Measurements from ENCODE around the gene DCLK3.

DNA sequence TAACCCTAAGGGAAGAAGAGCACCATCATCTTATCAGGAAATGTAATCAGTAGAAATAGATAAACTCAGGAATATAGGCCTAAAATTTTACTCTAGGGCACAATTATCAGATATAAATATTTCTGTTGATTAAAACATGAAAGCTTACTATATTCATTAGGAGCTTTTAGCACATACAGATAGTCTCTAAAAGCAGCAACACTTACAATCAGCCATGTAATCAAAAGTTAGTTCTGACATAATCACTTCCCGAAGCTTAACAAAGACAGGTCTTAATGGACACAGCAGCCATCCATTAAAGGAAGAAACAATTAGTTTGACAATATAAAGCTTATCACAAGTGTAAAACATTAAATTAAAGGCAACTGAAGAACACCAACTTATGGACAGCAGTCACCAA, 30.6 kb downstream of the DCLK3 start:
- TF ChIP-seq EZH2 (IDR thresholded peaks at IDR 0.05) (no peak), EZH2phosphoT487 (IDR thresholded peaks at IDR 0.05) (no peak)
- TF ChIP-seq, protein P1, sequence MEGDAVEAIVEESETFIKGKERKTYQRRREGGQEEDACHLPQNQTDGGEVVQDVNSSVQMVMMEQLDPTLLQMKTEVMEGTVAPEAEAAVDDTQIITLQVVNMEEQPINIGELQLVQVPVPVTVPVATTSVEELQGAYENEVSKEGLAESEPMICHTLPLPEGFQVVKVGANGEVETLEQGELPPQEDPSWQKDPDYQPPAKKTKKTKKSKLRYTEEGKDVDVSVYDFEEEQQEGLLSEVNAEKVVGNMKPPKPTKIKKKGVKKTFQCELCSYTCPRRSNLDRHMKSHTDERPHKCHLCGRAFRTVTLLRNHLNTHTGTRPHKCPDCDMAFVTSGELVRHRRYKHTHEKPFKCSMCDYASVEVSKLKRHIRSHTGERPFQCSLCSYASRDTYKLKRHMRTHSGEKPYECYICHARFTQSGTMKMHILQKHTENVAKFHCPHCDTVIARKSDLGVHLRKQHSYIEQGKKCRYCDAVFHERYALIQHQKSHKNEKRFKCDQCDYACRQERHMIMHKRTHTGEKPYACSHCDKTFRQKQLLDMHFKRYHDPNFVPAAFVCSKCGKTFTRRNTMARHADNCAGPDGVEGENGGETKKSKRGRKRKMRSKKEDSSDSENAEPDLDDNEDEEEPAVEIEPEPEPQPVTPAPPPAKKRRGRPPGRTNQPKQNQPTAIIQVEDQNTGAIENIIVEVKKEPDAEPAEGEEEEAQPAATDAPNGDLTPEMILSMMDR (IDR thresholded peaks at IDR 0.05): no peak
